HS-5 (cell line): ENCODE data around the gene LIME1.

Experiments used
- DNase-seq: peaks from one replicate; pipeline ENCODE4 v3.0.0-alpha.2; 2012; ENCODE audit warnings: low read depth

The LIME1 gene

DNA sequence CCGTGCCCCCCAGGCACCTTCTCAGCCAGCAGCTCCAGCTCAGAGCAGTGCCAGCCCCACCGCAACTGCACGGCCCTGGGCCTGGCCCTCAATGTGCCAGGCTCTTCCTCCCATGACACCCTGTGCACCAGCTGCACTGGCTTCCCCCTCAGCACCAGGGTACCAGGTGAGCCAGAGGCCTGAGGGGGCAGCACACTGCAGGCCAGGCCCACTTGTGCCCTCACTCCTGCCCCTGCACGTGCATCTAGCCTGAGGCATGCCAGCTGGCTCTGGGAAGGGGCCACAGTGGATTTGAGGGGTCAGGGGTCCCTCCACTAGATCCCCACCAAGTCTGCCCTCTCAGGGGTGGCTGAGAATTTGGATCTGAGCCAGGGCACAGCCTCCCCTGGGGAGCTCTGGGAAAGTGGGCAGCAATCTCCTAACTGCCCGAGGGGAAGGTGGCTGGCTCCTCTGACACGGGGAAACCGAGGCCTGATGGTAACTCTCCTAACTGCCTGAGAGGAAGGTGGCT lies 39.1 kb upstream of the LIME1 start:
- DNase-seq = no peak

DNA sequence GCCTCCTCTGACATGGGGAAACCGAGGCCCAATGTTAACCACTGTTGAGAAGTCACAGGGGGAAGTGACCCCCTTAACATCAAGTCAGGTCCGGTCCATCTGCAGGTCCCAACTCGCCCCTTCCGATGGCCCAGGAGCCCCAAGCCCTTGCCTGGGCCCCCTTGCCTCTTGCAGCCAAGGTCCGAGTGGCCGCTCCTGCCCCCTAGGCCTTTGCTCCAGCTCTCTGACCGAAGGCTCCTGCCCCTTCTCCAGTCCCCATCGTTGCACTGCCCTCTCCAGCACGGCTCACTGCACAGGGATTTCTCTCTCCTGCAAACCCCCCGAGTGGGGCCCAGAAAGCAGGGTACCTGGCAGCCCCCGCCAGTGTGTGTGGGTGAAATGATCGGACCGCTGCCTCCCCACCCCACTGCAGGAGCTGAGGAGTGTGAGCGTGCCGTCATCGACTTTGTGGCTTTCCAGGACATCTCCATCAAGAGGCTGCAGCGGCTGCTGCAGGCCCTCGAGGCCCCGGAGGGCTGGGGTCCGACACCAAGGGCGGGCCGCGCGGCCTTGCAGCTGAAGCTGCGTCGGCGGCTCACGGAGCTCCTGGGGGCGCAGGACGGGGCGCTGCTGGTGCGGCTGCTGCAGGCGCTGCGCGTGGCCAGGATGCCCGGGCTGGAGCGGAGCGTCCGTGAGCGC lies 38.5 kb upstream of the LIME1 start:
- DNase-seq = no peak

DNA sequence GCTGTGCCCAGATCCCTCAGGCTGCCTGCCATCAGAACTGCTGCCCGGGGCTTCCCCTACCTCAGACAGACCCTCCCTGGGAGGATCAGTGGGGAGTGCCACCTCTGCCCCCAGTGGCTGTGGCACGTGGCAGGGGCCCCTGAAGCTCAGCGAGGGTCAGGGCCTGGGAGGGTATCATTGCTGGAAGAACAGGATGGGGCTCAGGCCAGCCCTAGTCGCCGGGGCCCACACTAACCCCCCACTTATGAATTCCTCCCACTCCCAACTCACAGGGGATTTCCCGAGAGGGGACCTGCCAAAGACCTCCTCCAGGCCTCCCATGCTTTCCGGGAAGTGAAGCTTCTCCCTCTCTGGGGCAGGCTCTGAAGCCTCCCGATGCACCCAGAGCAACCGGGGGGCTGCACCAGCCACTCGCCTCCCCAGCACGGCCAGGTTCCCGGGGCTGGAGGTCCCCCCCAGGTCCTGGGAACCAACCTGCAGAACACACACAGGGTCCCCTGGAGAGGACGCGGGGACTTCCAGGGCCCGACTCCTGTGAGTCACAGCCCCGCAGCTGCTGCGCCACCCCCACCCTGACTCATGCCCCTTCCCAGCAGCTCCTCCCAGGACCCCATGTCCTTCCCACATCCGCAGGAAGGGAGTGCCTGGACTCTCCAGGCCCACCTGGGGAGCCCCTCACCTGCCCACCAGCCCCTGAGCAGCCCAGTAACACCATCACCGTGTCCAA lies 37.6 kb upstream of the LIME1 start:
- DNase-seq = peak; percentile 81

GRCh38 chr20:63699466-63700198 lies 36.8 kb upstream of the LIME1 start:
- no peak for DNase-seq

DNA sequence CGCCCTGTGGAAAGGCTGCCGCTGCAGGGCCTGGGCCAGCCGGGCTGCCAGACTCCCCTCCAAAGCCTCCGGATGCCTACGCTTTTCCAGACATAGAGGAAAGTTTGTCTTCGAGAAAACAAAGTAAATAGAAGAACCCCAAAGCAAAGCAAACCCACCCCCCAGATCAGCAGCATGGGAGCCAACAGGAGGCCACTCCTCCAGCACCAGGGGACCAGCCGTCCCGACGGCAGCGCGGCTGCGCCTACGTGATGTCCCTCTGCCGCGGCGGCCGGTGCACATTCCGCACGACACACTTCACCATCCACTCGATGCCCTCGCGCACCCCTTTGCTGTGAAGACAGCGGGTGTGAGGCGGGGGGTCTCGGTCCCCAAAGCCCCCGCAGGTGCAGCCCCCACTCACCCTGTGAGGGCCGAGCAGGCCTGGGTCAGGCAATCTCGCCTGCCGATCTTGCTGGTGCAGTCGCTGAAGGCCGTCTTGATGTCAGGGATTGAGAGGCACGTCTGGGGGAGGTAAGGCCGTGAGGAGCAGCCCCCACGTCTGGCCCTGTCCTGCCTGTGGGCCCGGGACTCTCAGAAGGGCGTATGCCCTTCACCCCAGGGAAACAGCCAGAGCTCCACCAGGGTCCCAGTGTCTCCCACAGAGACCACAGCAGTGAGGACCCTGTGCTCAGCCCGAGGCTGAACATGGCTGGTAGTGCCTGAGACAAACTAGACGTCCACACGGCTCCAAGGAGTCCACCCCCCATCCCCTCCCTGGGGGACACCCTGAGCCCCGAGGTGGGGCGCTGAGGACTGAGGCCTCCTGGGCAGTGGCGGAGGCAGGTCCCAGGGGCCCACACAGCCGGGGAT lies 36.0 kb upstream of the LIME1 start:
- DNase-seq = no peak

- DNase-seq = no peak
Observed at GRCh38 chr20:63701051-63701328, 35.5 kb upstream of the LIME1 start.

GRCh38 chr20:63701329-63702035 lies 35.0 kb upstream of the LIME1 start:
- DNase-seq = no peak

DNA sequence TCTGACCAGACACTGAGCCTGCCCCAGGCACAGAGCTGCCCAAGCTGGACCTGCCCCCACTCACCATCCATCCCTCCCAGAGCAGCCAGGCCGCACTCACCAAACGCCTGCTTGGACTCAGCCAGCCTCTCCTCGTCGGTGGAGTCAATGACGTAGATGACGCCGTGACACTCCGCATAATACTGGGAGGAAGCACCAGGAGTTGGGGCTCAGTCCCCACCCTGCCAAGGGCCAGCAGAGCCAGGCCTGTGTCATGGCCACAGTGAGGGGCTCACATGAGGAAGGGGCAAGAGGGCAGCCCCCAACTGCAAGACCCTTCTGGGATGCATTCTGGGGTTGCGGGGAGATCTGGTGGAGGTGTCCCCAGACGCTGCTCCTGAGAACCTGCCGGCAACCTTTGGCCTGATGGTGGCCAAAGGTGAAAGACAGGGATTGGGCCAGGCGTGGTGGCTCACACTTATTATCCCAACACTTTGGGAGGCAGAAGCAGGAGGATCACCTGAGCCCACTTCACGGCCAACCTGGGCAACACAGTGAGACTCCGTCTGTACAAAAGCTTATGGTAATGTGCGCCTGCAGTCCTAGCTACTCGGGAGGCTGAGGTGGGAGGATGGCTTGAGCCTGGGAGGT lies 34.3 kb upstream of the LIME1 start:
- no peak for DNase-seq

DNA sequence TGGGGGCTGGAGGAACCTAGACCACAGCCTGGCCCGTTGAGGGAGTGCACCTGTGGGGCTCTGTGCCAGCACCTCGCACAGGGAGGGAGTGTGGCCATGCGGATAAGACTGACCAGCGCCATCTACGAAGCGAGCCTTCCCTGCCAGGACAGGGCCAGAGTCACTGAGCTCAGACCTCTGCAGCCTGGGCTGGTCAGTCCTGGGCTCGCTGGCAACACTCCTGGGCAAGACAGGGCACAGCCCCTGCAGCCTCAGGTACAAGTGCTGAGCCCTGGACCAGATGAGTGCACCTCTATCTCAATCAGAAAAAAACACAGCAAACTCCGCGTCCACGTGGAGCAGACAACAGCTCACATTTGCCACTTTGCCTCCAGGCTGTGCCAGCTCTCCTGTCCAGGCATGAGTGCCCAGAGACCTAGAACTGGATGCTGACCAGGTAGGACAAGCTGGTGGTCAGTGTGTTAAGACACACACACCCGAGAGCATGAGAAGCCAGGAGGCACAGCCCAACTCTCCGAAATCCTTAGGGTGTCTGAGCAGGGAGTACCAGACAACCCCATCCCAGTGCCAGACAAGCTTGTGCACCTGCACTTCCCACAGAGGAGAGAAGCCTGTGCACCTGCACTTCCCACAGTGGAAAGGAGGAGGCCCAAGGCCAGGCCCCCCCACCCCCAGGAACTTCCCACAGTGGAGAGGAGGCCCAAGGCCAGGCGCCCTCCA lies 33.6 kb upstream of the LIME1 start:
- DNase-seq = no peak

GRCh38 chr20:63703471-63703975 lies 32.9 kb upstream of the LIME1 start:
- no peak for DNase-seq

DNA sequence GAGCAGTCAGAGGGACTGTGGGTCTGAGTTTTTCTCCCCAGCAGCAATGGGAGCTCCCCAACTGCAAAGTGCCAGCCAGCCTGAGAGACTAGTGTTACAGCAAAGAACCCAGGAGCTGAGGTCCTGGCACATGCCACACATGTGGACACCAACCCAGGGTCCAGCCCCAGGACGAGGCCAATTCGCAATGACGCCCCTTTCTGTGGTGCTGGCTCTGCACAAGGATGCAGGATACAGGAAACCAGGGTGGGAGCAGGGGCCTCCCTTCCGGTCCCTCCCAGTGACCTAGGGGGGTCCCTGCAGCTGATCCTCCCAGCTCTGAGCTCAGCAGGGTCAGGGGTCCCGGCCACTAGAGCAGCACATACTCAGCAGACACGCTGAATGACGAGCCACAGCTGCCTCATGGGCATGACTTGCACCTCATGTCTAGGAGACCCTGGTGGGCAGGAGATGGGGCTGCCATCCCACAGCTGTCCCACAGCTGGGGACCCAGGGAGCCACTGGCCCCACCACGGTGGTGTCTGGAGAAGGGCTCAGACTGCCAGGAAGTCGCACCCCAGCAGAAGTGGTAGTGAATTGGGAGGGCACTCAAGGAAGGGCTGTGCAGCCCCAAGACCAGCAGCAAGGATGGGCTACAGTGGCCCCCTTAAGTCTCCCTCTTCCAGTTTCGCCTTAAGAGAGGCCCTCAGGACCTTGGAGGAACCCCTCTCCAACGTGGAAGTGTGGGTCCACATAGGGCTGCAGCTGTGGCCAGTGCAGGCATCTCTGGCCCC lies 32.3 kb upstream of the LIME1 start:
- no peak for DNase-seq

- no peak for DNase-seq
Observed at GRCh38 chr20:63704749-63705117, 31.7 kb upstream of the LIME1 start.

DNA sequence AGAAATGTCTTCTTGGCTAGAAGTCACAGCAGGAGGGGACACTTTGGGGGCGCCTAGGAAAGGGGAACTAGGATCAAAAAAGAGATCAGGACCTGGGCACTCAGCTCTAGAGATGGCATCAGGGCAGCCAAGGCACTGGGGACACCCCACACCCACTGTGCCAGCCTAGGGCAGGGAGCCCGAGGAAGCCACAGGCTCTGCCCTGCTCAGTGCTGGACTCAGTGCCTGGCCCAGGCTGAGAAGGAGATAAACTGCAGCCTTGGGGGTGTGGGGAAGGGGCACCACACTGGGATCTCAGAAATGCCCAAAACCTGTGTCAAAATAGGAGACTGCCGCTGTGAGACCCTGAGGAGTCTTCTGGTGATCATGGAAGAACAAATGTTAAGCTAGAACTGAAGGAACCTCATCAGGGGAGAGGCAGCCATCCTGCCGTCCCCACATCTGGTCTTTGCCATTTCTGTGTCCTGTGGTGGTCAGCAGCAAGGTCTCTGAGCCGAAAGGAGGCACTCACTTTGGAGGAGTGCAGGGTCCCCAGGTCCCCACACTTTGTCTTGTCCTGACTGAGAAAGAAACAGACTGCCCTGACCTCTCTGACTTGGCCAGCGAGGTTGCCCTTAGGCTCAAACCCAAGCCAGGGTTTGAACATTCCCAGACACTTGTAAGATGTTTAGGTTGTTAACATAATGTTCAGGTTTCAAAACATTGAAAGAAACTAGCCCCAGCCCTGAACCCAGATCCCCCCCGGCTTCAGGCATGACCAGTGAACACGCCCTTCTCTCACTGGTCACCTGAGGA lies 31.0 kb upstream of the LIME1 start:
- DNase-seq = no peak

DNA sequence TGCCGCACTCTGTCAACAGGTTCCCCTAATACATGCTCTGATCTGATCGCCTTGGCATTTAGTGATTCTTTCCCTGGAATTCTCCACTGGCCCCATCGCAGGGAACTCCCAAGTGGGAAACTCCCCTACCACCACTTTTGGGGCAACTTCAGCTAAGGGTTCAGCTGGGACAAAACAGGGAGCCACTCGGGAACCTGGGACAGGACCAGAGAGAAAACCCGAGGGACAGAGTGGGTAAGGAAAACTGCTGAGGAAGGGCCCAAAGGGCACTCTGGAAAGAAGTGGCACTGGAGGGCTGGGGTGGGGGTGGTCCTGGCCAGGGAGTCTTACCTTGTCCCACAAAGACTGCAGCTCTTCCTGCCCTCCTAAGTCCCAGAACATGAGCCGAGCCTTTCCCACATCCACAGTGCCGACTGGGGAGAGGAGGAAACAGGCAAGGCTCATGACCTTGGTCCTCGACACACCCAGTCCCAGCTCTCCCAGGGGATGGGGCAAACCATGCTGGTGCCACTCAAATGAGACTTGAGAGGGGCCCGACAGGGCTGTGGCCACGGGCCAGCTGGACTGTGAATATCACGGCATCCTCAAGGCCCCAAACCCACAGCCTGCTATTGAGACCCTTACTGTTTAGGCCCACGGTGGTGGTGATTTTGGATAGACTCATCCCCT lies 30.3 kb upstream of the LIME1 start:
- no peak for DNase-seq

DNA sequence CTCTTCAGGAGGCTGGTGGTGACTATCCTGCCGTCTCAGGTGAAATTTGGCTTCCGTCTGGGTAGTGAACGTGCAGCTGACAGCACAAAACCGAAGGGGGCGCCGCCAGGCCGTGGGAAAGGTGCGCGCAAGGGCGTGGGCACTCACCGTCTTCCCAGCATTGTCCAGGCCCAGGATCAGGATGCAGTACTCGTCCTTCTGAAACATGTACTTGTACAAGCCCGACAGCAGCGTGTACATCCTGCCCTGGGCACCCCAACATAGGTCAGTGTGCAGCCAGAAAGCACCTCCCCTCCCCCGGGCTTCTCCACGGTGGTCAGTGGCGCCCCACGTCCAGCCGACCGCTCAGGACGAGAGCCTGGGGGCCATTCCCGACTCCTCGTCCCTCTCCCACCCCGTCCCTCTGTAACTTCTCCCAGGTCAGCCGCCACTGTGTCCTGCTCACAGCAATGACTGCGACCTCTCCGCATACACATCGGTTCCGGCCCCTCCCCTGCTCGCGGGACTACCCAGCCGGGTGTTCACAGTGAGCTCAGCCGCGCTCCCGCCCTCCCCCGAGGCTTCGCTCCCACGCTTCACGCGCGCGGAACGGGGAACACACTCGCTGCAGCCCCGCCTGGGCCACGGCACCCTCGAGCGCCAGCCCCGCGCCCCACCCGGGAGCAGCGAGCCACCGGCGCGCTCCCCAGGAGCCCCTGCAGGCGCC lies 29.5 kb upstream of the LIME1 start:
- DNase-seq = no peak

DNA sequence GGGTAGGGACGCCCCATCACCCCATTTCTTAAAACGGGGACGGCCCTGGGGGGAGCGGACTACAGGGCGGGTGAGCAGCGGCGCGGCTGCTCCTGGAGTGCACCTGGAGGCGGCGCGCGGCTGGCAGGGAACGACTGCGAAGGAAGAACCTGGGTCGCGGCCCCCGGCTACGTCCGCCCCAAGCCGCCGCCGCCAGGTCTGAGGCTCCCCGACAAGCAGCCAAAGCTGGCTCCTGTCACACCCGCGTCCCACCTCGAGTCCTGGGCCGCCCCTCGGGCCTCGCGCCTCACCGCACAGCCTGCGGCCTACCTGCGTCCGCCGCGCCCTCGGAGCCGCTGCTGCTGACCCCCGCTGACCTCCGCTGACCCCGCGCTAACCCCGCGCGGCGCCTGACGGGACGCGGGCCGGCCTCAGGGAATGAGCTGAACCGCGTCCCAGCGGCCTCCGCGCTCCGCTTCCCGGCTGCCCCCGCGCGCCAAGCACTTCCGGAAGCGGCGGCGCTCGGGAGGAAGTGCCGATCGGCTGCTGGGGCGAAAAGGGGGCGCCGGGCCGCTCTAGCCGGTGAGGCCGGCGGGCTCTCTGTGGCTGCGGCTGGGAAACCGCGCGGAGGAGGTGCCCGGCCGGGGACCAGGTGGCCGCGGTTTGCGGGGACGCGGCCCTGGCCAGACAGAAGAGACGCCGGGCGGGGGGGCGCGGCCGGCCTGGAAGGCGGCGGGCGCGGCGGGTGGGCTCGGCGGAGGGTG lies 28.7 kb upstream of the LIME1 start, which contains the start of the genes ARFRP1 and ZGPAT:
TSS of gene ARFRP1 (minus strand) at position 419 of the 743 bp plus-strand sequence. CDS start 885 bp downstream, outside the sequence.
TSS of gene ZGPAT (plus strand) at position 482 of the 743 bp plus-strand sequence. CDS start 542 bp downstream, outside the sequence.
- DNase-seq = peak; percentile 47
